ENCODE data around the gene S100A9. TPM values are rescaled to one million over a fixed set of nuclear protein-coding genes. Genes with fewer than 3 reads are reported as not detected.

S100A9 gene
- total RNA-seq, 1 experiment from 2014 or later, result not detected

- in situ Hi-C loops (cut with HindIII; ENCODE audit: low pct_unique_long_range_greater_than_20kb, low sequenced_read_pairs), result loop anchor here (25.0 kb wide), 1 partner anchor 131 kb away; no protein-coding TSS in a partner anchor
- DNase-seq (ENCODE audit: low read depth), result no peak
These were observed 1.1 kb upstream of the S100A9 start for GRCh38 chr1:153356392-153357075.

- in situ Hi-C loops (cut with HindIII; ENCODE audit: low pct_unique_long_range_greater_than_20kb, low sequenced_read_pairs), result loop anchor here (25.0 kb wide), 1 partner anchor 130 kb away; no protein-coding TSS in a partner anchor
- no peak for DNase-seq (ENCODE audit: low read depth)
These were observed 390 bp upstream of the S100A9 start for GRCh38 chr1:153357076-153357852.

- in situ Hi-C loops (cut with HindIII; ENCODE audit: low pct_unique_long_range_greater_than_20kb, low sequenced_read_pairs), result loop anchor here (25.0 kb wide), 1 partner anchor 129 kb away; no protein-coding TSS in a partner anchor
- DNase-seq (ENCODE audit: low read depth), result no peak
These were observed 979 bp downstream of the S100A9 start for GRCh38 chr1:153358691-153358975.

- in situ Hi-C loops (cut with HindIII; ENCODE audit: low pct_unique_long_range_greater_than_20kb, low sequenced_read_pairs), result loop anchor here (25.0 kb wide), 1 partner anchor 128 kb away; no protein-coding TSS in a partner anchor
- DNase-seq (ENCODE audit: low read depth), result no peak
These were observed 1.6 kb downstream of the S100A9 start for GRCh38 chr1:153359241-153359640.

GRCh38 chr1:153360190-153360589 is 2.5 kb downstream of the S100A9 start:
- DNase-seq (ENCODE audit: low read depth), result peak; percentile 21
- in situ Hi-C loops (cut with HindIII; ENCODE audit: low pct_unique_long_range_greater_than_20kb, low sequenced_read_pairs), result loop anchor here (25.0 kb wide), 1 partner anchor 127 kb away; no protein-coding TSS in a partner anchor

- in situ Hi-C loops (cut with HindIII; ENCODE audit: low pct_unique_long_range_greater_than_20kb, low sequenced_read_pairs), result loop anchor here (25.0 kb wide), 1 partner anchor 126 kb away; no protein-coding TSS in a partner anchor
- no peak for DNase-seq (ENCODE audit: low read depth)
These were observed 3.2 kb downstream of the S100A9 start for GRCh38 chr1:153360592-153361479.

GRCh38 chr1:153361480-153362109 is 3.9 kb downstream of the S100A9 start:
- no peak for DNase-seq (ENCODE audit: low read depth)
- in situ Hi-C loops (cut with HindIII; ENCODE audit: low pct_unique_long_range_greater_than_20kb, low sequenced_read_pairs), result loop anchor here (25.0 kb wide), 1 partner anchor 126 kb away; no protein-coding TSS in a partner anchor

GRCh38 chr1:153362187-153362775 is 4.6 kb downstream of the S100A9 start:
- DNase-seq (ENCODE audit: low read depth), result no peak
- in situ Hi-C loops (cut with HindIII; ENCODE audit: low pct_unique_long_range_greater_than_20kb, low sequenced_read_pairs), result loop anchor here (25.0 kb wide), 1 partner anchor 125 kb away; no protein-coding TSS in a partner anchor

GRCh38 chr1:153363641-153364040 is 6.0 kb downstream of the S100A9 start:
- no peak for DNase-seq (ENCODE audit: low read depth)
- in situ Hi-C loops (cut with HindIII; ENCODE audit: low pct_unique_long_range_greater_than_20kb, low sequenced_read_pairs), result loop anchor here (25.0 kb wide), 1 partner anchor 124 kb away; no protein-coding TSS in a partner anchor

- DNase-seq (ENCODE audit: low read depth), result peak; percentile 8
- in situ Hi-C loops (cut with HindIII; ENCODE audit: low pct_unique_long_range_greater_than_20kb, low sequenced_read_pairs), result loop anchor here (25.0 kb wide), 1 partner anchor 123 kb away; no protein-coding TSS in a partner anchor
These were observed 6.5 kb downstream of the S100A9 start for GRCh38 chr1:153364156-153364555.

GRCh38 chr1:153364766-153365666 is 7.4 kb downstream of the S100A9 start:
- no peak for DNase-seq (ENCODE audit: low read depth)
- in situ Hi-C loops (cut with HindIII; ENCODE audit: low pct_unique_long_range_greater_than_20kb, low sequenced_read_pairs), result loop anchor here (25.0 kb wide), 1 partner anchor 122 kb away; no protein-coding TSS in a partner anchor

GRCh38 chr1:153365696-153366095 is 8.0 kb downstream of the S100A9 start:
- DNase-seq (ENCODE audit: low read depth), result no peak
- in situ Hi-C loops (cut with HindIII; ENCODE audit: low pct_unique_long_range_greater_than_20kb, low sequenced_read_pairs), result loop anchor here (25.0 kb wide), 1 partner anchor 122 kb away; no protein-coding TSS in a partner anchor

GRCh38 chr1:153366261-153366660 is 8.6 kb downstream of the S100A9 start:
- DNase-seq (ENCODE audit: low read depth), result no peak
- in situ Hi-C loops (cut with HindIII; ENCODE audit: low pct_unique_long_range_greater_than_20kb, low sequenced_read_pairs), result loop anchor here (25.0 kb wide), 1 partner anchor 121 kb away; no protein-coding TSS in a partner anchor

- DNase-seq (ENCODE audit: low read depth), result no peak
- in situ Hi-C loops (cut with HindIII; ENCODE audit: low pct_unique_long_range_greater_than_20kb, low sequenced_read_pairs), result loop anchor here (25.0 kb wide), 1 partner anchor 120 kb away; no protein-coding TSS in a partner anchor
These were observed 9.4 kb downstream of the S100A9 start for GRCh38 chr1:153367090-153367489.

- in situ Hi-C loops (cut with HindIII; ENCODE audit: low pct_unique_long_range_greater_than_20kb, low sequenced_read_pairs), result loop anchor here (25.0 kb wide), 1 partner anchor 119 kb away; no protein-coding TSS in a partner anchor
- no peak for DNase-seq (ENCODE audit: low read depth)
These were observed 10.8 kb downstream of the S100A9 start for GRCh38 chr1:153368495-153368894.

- DNase-seq (ENCODE audit: low read depth), result peak; percentile 30
- in situ Hi-C loops (cut with HindIII; ENCODE audit: low pct_unique_long_range_greater_than_20kb, low sequenced_read_pairs), result loop anchor here (25.0 kb wide), 1 partner anchor 117 kb away; no protein-coding TSS in a partner anchor
These were observed 12.5 kb downstream of the S100A9 start for GRCh38 chr1:153370146-153370545.

Measured in Caki2 (cell line).